ENCODE measurements around the gene LPP. TPM values are rescaled to one million over a fixed set of nuclear protein-coding genes. Genes with fewer than 3 reads are reported as not detected.

LPP gene
- total and polyA plus RNA-seq, 9 of the 15 experiments (the other 6 are each of a cell fraction or from before 2014, with no cell fraction given), result 0.07 to 0.18 TPM; not detected in 7

DNA sequence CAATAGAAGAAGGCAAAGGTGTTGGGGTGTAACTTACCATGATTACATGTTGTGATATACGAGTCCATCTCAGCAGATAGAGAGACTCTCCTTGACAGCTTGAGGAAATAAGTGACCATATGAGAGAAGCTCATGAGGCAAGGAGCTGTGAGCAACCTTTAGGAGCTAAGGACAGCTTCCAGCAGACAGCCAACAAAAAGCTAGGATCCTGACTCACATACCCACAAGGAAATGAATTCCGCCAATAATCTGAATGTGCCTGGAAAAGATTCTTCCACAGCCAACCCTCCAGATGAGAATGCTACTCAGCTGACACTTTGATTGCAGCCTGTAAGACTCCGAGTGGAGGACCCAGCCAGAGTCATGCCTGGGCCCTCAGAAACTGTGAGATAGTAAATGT lies 678.2 kb downstream of the LPP start:
- H3K27me3 ChIP-seq (ENCODE audit: control insufficient read depth in 2 of 2, insufficient read depth in 2 of 2, low read length in 2 of 2), result no peaks in the 10 kb centered on the region
- ATAC-seq (no peak), FAIRE-seq (no peak), DNase-seq (ENCODE audit: extremely low read depth in 1 of 4, low spot score in 3 of 4) (no peak)
- no peaks in the 10 kb centered on the region for H3K4me1 ChIP-seq (replicated peaks in 1 of 2; ENCODE audit: control insufficient read depth in 2 of 2, insufficient read depth in 2 of 2, low read length in 2 of 2)
- no peaks in the 10 kb centered on the region for H3K9me1 ChIP-seq (ENCODE audit: control insufficient read depth, insufficient read depth, low read length)
- H3K79me2 ChIP-seq (ENCODE audit: control insufficient read depth, insufficient read depth, low read length), result no peaks in the 10 kb centered on the region
- in situ Hi-C loops (cut with MboI), result no loop called here
- CTCF ChIA-PET (ENCODE audit: low intra/inter-chr PET ratio), result no interaction called here
- H4K20me1 ChIP-seq (replicated peaks; ENCODE audit: control insufficient read depth, insufficient read depth, low read length), result no peaks in the 10 kb centered on the region
- 0% methylated on average over 3 of the region's 3 CpGs for WGBS (ENCODE audit: insufficient coverage, low coverage, missing lambda C conversion rate)
- H3K9ac ChIP-seq (ENCODE audit: insufficient read depth in 1 of 2, low read depth in 2 of 2, low read length in 2 of 2), result no peak overlapping the region
- BruUV-seq (replicated peaks), result no TSS peak
- no peaks in the 10 kb centered on the region for H3K9me3 ChIP-seq (replicated peaks; ENCODE audit: control insufficient read depth, insufficient read depth, low read depth, low read length)
- H3K4me2 ChIP-seq (ENCODE audit: insufficient read depth, low read length), result no peak overlapping the region
- intact Hi-C loops (cut with micrococcal nuclease), result no loop called here
- POLR2A ChIA-PET, result interaction anchor here (0.6 kb wide), 1 partner anchor 102 kb away, joined by 3 read pairs; no protein-coding TSS in a partner anchor
- no peak overlapping the region for H3K27ac ChIP-seq (ENCODE audit: extremely low read depth, low read depth, low read length)
- H3K36me3 ChIP-seq (ENCODE audit: control insufficient read depth, insufficient read depth, low read length), result no peaks in the 10 kb centered on the region
- no peak overlapping the region for H2AFZ ChIP-seq (ENCODE audit: low read depth, low read length)
- H3K4me3 ChIP-seq, result no peak overlapping the region
- TF ChIP-seq, protein P1, sequence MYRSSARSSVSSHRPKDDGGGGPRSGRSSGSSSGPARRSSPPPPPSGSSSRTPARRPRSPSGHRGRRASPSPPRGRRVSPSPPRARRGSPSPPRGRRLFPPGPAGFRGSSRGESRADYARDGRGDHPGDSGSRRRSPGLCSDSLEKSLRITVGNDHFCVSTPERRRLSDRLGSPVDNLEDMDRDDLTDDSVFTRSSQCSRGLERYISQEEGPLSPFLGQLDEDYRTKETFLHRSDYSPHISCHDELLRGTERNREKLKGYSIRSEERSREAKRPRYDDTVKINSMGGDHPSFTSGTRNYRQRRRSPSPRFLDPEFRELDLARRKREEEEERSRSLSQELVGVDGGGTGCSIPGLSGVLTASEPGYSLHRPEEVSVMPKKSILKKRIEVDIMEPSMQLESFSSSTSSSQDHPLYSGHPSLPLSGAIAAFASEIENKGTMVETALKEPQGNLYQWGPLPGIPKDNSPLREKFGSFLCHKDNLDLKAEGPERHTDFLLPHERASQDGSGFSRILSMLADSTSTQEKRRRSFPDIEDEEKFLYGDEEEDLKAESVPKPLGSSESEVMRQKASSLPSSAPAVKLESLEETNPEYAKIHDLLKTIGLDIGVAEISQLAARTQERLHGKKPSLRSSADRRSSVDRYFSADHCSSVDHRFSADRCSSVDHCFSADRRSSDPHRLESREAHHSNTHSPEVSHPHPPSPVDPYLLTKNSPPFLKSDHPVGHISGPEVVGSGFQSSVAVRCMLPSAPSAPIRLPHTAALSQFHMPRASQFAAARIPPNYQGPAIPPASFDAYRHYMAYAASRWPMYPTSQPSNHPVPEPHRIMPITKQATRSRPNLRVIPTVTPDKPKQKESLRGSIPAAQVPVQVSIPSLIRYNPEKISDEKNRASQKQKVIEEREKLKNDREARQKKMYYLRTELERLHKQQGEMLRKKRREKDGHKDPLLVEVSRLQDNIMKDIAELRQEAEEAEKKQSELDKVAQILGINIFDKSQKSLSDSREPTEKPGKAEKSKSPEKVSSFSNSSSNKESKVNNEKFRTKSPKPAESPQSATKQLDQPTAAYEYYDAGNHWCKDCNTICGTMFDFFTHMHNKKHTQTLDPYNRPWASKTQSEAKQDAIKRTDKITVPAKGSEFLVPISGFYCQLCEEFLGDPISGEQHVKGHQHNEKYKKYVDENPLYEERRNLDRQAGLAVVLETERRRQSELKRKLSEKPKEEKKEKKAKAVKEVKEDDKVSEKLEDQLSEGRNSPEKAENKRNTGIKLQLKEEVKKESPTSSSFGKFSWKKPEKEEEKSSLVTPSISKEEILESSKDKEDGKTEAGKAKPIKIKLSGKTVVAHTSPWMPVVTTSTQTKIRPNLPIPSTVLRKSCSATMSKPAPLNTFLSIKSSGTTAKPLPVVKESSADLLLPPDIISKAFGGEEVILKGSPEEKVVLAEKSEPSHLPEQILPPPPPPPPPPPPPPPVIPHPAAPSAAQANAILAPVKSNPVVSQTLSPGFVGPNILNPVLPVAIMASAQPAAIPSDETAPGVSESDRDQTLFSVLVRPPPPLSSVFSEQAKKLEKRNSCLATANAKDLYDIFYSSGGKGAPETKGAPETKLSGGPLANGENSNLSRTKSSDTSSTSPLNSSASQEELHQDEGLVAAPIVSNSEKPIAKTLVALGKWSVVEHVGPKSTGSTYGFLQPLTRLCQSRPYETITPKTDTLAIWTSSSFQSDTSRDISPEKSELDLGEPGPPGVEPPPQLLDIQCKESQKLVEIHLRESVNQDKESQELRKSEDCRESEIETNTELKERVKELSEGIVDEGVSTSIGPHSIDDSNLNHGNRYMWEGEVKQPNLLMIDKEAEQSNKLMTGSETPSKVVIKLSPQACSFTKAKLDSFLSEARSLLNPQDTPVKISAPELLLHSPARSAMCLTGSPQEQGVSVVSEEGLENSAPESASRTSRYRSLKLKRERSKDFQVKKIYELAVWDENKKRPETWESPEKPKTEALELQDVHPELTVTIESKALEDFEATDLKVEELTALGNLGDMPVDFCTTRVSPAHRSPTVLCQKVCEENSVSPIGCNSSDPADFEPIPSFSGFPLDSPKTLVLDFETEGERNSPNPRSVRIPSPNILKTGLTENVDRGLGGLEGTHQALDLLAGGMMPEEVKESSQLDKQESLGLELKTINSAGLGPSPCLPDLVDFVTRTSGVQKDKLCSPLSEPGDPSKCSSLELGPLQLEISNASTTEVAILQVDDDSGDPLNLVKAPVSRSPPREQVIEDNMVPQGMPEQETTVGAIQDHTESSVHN (IDR thresholded peaks at IDR 0.05; ENCODE audit: borderline replicate concordance in 1 of 2, low read depth in 1 of 2), result no peak
- TF ChIP-seq FOS (IDR thresholded peaks at IDR 0.05; ENCODE audit: extremely low read depth, insufficient read length), result no peak
- TF ChIP-seq, protein P2, sequence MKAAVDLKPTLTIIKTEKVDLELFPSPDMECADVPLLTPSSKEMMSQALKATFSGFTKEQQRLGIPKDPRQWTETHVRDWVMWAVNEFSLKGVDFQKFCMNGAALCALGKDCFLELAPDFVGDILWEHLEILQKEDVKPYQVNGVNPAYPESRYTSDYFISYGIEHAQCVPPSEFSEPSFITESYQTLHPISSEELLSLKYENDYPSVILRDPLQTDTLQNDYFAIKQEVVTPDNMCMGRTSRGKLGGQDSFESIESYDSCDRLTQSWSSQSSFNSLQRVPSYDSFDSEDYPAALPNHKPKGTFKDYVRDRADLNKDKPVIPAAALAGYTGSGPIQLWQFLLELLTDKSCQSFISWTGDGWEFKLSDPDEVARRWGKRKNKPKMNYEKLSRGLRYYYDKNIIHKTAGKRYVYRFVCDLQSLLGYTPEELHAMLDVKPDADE (conservative IDR thresholded peaks at IDR 0.05; ENCODE audit: control insufficient read depth, low read depth, low read length), result no peak
- TF ChIP-seq MCM5 (IDR thresholded peaks at IDR 0.05; ENCODE audit: low read depth), result no peak
- no peak for TF ChIP-seq RUNX1 (IDR thresholded peaks at IDR 0.05; ENCODE audit: low read depth)
- TF ChIP-seq, protein P3, sequence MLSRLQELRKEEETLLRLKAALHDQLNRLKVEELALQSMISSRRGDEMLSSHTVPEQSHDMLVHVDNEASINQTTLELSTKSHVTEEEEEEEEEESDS (CRISPR knock-in tag; IDR thresholded peaks at IDR 0.05), result no peak
- no peak for TF ChIP-seq CAMTA2 (CRISPR knock-in tag; conservative IDR thresholded peaks at IDR 0.05)
- TF ChIP-seq, protein P4, sequence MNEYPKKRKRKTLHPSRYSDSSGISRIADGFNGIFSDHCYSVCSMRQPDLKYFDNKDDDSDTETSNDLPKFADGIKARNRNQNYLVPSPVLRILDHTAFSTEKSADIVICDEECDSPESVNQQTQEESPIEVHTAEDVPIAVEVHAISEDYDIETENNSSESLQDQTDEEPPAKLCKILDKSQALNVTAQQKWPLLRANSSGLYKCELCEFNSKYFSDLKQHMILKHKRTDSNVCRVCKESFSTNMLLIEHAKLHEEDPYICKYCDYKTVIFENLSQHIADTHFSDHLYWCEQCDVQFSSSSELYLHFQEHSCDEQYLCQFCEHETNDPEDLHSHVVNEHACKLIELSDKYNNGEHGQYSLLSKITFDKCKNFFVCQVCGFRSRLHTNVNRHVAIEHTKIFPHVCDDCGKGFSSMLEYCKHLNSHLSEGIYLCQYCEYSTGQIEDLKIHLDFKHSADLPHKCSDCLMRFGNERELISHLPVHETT (CRISPR knock-in tag; conservative IDR thresholded peaks at IDR 0.05 in 1 of 2, IDR thresholded peaks at IDR 0.05 in 1 of 2), result no peak
- no peak for TF ChIP-seq NRF1 (conservative IDR thresholded peaks at IDR 0.05 in 1 of 2, IDR thresholded peaks at IDR 0.05 in 1 of 2)
- TF ChIP-seq CHD2 (IDR thresholded peaks at IDR 0.05; ENCODE audit: low read depth, low read length), result no peak
- no peak for TF ChIP-seq FOXK2 (conservative IDR thresholded peaks at IDR 0.05 in 1 of 2, IDR thresholded peaks at IDR 0.05 in 1 of 2; ENCODE audit: low read depth in 2 of 2)
- TF ChIP-seq TBP (optimal IDR thresholded peaks at IDR 0.05; ENCODE audit: low read depth, low read length), result no peak

All from K562 (cell line).